H1 (cell line): ENCODE data around the gene NT5C1A. TPM values are rescaled to one million over a fixed set of nuclear protein-coding genes. Genes with fewer than 3 reads are reported as not detected.

ENCODE experiments used
- CTCF ChIA-PET: fragments of 300-600 bp; sonication (Branson Sonifier 250); formaldehyde crosslinking; loops from one replicate; lab custom pipeline; 2021; ENCODE audit not compliant: partially characterized antibody; lab: Charles Lee
- POLR2A ChIA-PET: fragments of 300-600 bp; sonication (Branson Sonifier 250); formaldehyde crosslinking; loops from one replicate; lab custom pipeline; 2021; ENCODE audit warnings: inconsistent platforms; ENCODE audit not compliant: partially characterized antibody; lab: Charles Lee
- DNase-seq, 2 experiments: peaks; one replicate each; pipeline versions ENCODE4 v3.0.0 to v3.0.0-alpha.2; 2010 to 2022; ENCODE audit warnings: low spot score in 2 of 2, low read depth in 1 of 2, mixed read lengths in 1 of 2
- FAIRE-seq: peaks from 2 replicates; lab custom pipeline; 2011; peaks lifted over from hg19 to GRCh38; lab: Jason Lieb, UNC
- H2AFZ ChIP-seq: 2 replicates; pipeline ENCODE4 v1.8.1; 2012; ENCODE audit warnings: low read length, inconsistent platforms
- H2AK5ac ChIP-seq: 2 replicates; pipeline ENCODE4 v1.6.1; 2013; ENCODE audit warnings: low read depth, low read length
- H2BK120ac ChIP-seq: replicated peaks from 2 replicates; pipeline ENCODE3; 2013; ENCODE audit warnings: low read depth, low read length, inconsistent platforms
- H2BK12ac ChIP-seq: 2 replicates; pipeline ENCODE4 v1.6.1; 2013; ENCODE audit warnings: low read depth, low read length
- H2BK15ac ChIP-seq: 2 replicates; pipeline ENCODE4 v1.6.1; 2013; ENCODE audit warnings: low read length
- H2BK20ac ChIP-seq: 2 replicates; pipeline ENCODE4 v1.6.1; 2013; ENCODE audit warnings: low read length
- H2BK5ac ChIP-seq: 2 replicates; pipeline ENCODE4 v1.6.1; 2013; ENCODE audit warnings: low read depth, low read length
- H3K14ac ChIP-seq: 2 replicates; pipeline ENCODE4 v1.6.1; 2013; ENCODE audit warnings: inconsistent platforms; ENCODE audit not compliant: insufficient read length
- H3K18ac ChIP-seq: 2 replicates; pipeline ENCODE4 v1.6.1; 2013; ENCODE audit warnings: low read length; ENCODE audit errors: extremely low read depth
- H3K23ac ChIP-seq: 2 replicates; pipeline ENCODE4 v1.6.1; 2013; ENCODE audit warnings: inconsistent platforms; ENCODE audit not compliant: insufficient read length
- H3K23me2 ChIP-seq: 2 replicates; pipeline ENCODE4 v1.6.1; 2013; ENCODE audit warnings: low read depth, low read length
- H3K27ac ChIP-seq: 2 replicates; pipeline ENCODE4 v1.6.1; 2011; ENCODE audit warnings: low read depth, low read length, inconsistent platforms
- H3K27me3 ChIP-seq, 4 experiments: replicated peaks in 1 of 4; 1 replicate in 1 of 4; 2 replicates in 3 of 4; pipeline versions ENCODE4 v1.6.1 to v1.8.1; 2011 to 2013; ENCODE audit warnings: low read length in 3 of 4, mild to moderate bottlenecking in 3 of 4, inconsistent platforms in 2 of 4, mixed read lengths in 2 of 4, moderate library complexity in 1 of 4; ENCODE audit not compliant: control insufficient read depth in 3 of 4, insufficient read depth in 3 of 4; ENCODE audit errors: extremely low read depth in 1 of 4
- H3K36me3 ChIP-seq, 4 experiments: 2 replicates each; pipeline versions ENCODE4 v1.6.1 to v1.8.1; 2011 to 2013; ENCODE audit warnings: mild to moderate bottlenecking in 4 of 4, low read length in 3 of 4, moderate library complexity in 2 of 4, control low read depth in 1 of 4, inconsistent platforms in 1 of 4; ENCODE audit not compliant: insufficient read depth in 4 of 4, control insufficient read depth in 2 of 4
- H3K4ac ChIP-seq: replicated peaks from 2 replicates; pipeline ENCODE3; 2013; ENCODE audit warnings: low read length, low read depth, mixed read lengths, inconsistent platforms; ENCODE audit not compliant: insufficient read length
- H3K4me1 ChIP-seq, 4 experiments: replicated peaks in 1 of 4; 1 replicate in 1 of 4; 2 replicates in 3 of 4; pipeline versions ENCODE4 v1.6.1 to v1.8.1; 2011 to 2013; ENCODE audit warnings: low read length in 3 of 4, inconsistent platforms in 2 of 4, mixed read lengths in 1 of 4; ENCODE audit not compliant: insufficient read depth in 4 of 4, control insufficient read depth in 3 of 4
- H3K4me2 ChIP-seq, 2 experiments: 2 replicates each; pipeline versions ENCODE4 v1.6.1 to v1.8.1; 2011 to 2013; ENCODE audit warnings: low read depth in 2 of 2, low read length in 2 of 2, control low read depth in 1 of 2, inconsistent platforms in 1 of 2, mild to moderate bottlenecking in 1 of 2; ENCODE audit not compliant: insufficient read depth in 1 of 2
- H3K4me3 ChIP-seq, 4 experiments: fragments of 200-600, 300-600 bp in 1 of 4; sonication (generic), shearing (Covaris generic), sonication (Bioruptor Twin) in 1 of 4; 2 replicates each; pipeline versions ENCODE4 v1.5.1 to v1.8.1; 2011 to 2016; ENCODE audit warnings: low read length in 4 of 4, low read depth in 3 of 4, control low read depth in 2 of 4, inconsistent platforms in 2 of 4, mild to moderate bottlenecking in 2 of 4, mixed read lengths in 1 of 4, moderate library complexity in 1 of 4; ENCODE audit not compliant: insufficient read depth in 2 of 4; ENCODE audit errors: extremely low read depth in 1 of 4
- H3K56ac ChIP-seq: replicated peaks from 2 replicates; pipeline ENCODE3; 2013; ENCODE audit warnings: low read depth, mild to moderate bottlenecking, mixed read lengths, low read length, inconsistent platforms; ENCODE audit not compliant: insufficient read length
- H3K79me1 ChIP-seq: 2 replicates; pipeline ENCODE4 v1.6.1; 2013; ENCODE audit warnings: low read depth, low read length, control low read depth
- H3K79me2 ChIP-seq, 2 experiments: 2 replicates each; pipeline versions ENCODE4 v1.6.1 to v1.8.1; 2012 to 2013; ENCODE audit warnings: low read length in 2 of 2, mild to moderate bottlenecking in 2 of 2, inconsistent platforms in 1 of 2; ENCODE audit not compliant: insufficient read depth in 2 of 2, control insufficient read depth in 1 of 2
- H3K9ac ChIP-seq, 4 experiments: replicated peaks in 1 of 4; 1 replicate in 1 of 4; 2 replicates in 3 of 4; pipeline versions ENCODE4 v1.6.1 to v1.8.1; 2011 to 2013; ENCODE audit warnings: low read depth in 3 of 4, low read length in 3 of 4, control low read depth in 2 of 4, mild to moderate bottlenecking in 2 of 4, moderate library complexity in 2 of 4, inconsistent platforms in 1 of 4; ENCODE audit errors: extremely low read depth in 1 of 4
- H3K9me3 ChIP-seq, 2 experiments: 2 replicates each; pipeline versions ENCODE4 v1.6.1 to v1.8.1; 2012 to 2013; ENCODE audit warnings: mild to moderate bottlenecking in 2 of 2, moderate library complexity in 2 of 2, control low read depth in 1 of 2, inconsistent platforms in 1 of 2, low read depth in 1 of 2, low read length in 1 of 2, mixed read lengths in 1 of 2; ENCODE audit not compliant: insufficient read depth in 2 of 2
- H4K20me1 ChIP-seq, 2 experiments: replicated peaks in 1 of 2; 2 replicates each; pipeline versions ENCODE3 to v1.8.1; 2011 to 2013; ENCODE audit warnings: inconsistent platforms in 2 of 2, low read length in 2 of 2, mild to moderate bottlenecking in 1 of 2; ENCODE audit not compliant: insufficient read depth in 2 of 2, control insufficient read depth in 1 of 2
- H4K5ac ChIP-seq: 2 replicates; pipeline ENCODE4 v1.6.1; 2013; ENCODE audit warnings: low read length, low read depth, mixed read lengths, inconsistent platforms; ENCODE audit not compliant: insufficient read length
- H4K8ac ChIP-seq: 2 replicates; pipeline ENCODE4 v1.8.0; 2013; ENCODE audit warnings: mild to moderate bottlenecking, moderate library complexity, low read length, inconsistent platforms; ENCODE audit not compliant: insufficient read depth; ENCODE audit errors: extremely low read depth
- H4K91ac ChIP-seq: replicated peaks from 2 replicates; pipeline ENCODE3; 2013; ENCODE audit warnings: low read length, mixed read lengths, inconsistent platforms; ENCODE audit not compliant: insufficient read length
- BACH1 ChIP-seq: IDR thresholded peaks from 2 replicates; pipeline ENCODE4 v1.6.1; 2012; ENCODE audit warnings: low read length, improper control_type of control experiment
- CBX5 ChIP-seq: fragments of 300-800, 300-1000 bp; sonication (generic); IDR thresholded peaks from 2 replicates; pipeline ENCODE4 v1.7.1; 2016; ENCODE audit warnings: antibody characterized with exemption, low read length, low read depth
- E2F6 ChIP-seq: IDR thresholded peaks from 2 replicates; pipeline ENCODE4 v1.6.1; 2012; ENCODE audit warnings: inconsistent platforms
- EZH2 ChIP-seq: fragments of 200-600 bp; sonication (generic); IDR thresholded peaks from 2 replicates; pipeline ENCODE4 v1.7.1; 2012; ENCODE audit warnings: low read depth, mild to moderate bottlenecking, moderate library complexity, low read length, inconsistent platforms; ENCODE audit not compliant: severe bottlenecking
- GABPA ChIP-seq: IDR thresholded peaks from 2 replicates; pipeline ENCODE4 v1.6.1; 2011; ENCODE audit warnings: mild to moderate bottlenecking, low read length, moderate library complexity, borderline replicate concordance; ENCODE audit not compliant: insufficient read depth
- HDAC6 ChIP-seq: IDR thresholded peaks from one replicate; pipeline ENCODE4 v1.7.1; 2012; ENCODE audit warnings: low read depth, mild to moderate bottlenecking, inconsistent platforms, low read length, moderate library complexity
- MAX ChIP-seq: IDR thresholded peaks from 2 replicates; pipeline ENCODE4 v1.6.1; 2012; ENCODE audit warnings: inconsistent platforms
- NRF1 ChIP-seq: IDR thresholded peaks from 2 replicates; pipeline ENCODE4 v1.6.1; 2011; ENCODE audit warnings: mild to moderate bottlenecking, low read depth, low read length, improper control_type of control experiment
- POLR2AphosphoS5 ChIP-seq: IDR thresholded peaks from 2 replicates; pipeline ENCODE4 v1.6.1; 2011; ENCODE audit warnings: low read depth, low read length
- RAD21 ChIP-seq, 2 experiments: IDR thresholded peaks in 1 of 2; conservative IDR thresholded peaks in 1 of 2; 2 replicates each; pipeline ENCODE4 v1.6.1; 2011; ENCODE audit warnings: low read depth in 2 of 2, low read length in 2 of 2, improper control_type of control experiment in 1 of 2, inconsistent platforms in 1 of 2, mild to moderate bottlenecking in 1 of 2, moderate library complexity in 1 of 2
- TAF1 ChIP-seq: IDR thresholded peaks from 2 replicates; pipeline ENCODE4 v1.6.1; 2011; ENCODE audit warnings: mild to moderate bottlenecking, low read depth, low read length
- TEAD4 ChIP-seq: IDR thresholded peaks from 2 replicates; pipeline ENCODE4 v1.6.1; 2012; ENCODE audit warnings: low read depth, low read length, inconsistent platforms, mixed read lengths
- ZNF274 ChIP-seq: IDR thresholded peaks from 2 replicates; pipeline ENCODE4 v1.7.0; 2012; ENCODE audit warnings: low read length, borderline replicate concordance; ENCODE audit errors: extremely low read depth
- WGBS, 2 experiments: shearing (Covaris generic) in 1 of 2; methylation state at CpG; one replicate each; pipeline versions ENCODE4 v1.1.6 to v1.1.7; 2013 to 2015; ENCODE audit warnings: low lambda C conversion rate in 2 of 2, mixed read lengths in 2 of 2, inconsistent platforms in 1 of 2, low coverage in 1 of 2, missing lambda C conversion rate in 1 of 2; ENCODE audit not compliant: insufficient replicate concordance in 2 of 2, insufficient coverage in 1 of 2, insufficient read length in 1 of 2; ENCODE audit errors: extremely low coverage in 1 of 2, missing lambda C conversion rate in 1 of 2; 5-methylcytosine and 5-hydroxymethylcytosine counted together
- polyA plus RNA-seq, 7 experiments: library from polyadenylated mRNA; depleted of rRNA in 3 of 7; stranded (reverse) in 5 of 7; unstranded in 2 of 7; fragments of >200 nt in 5 of 7; fragments of 200-250 nt in 2 of 7; gene quantifications; 1 replicate in 5 of 7; 2 replicates in 1 of 7; 4 replicates in 1 of 7; pipeline versions ENCODE4 v1.2.1 to v1.2.3, GENCODE V29; 2011 to 2013; ENCODE audit warnings: missing spikeins in 2 of 7, mixed read lengths in 2 of 7
- total RNA-seq: library from RNA; stranded (reverse); fragmentation: NEBNext Ultra II Directional; extraction: Animal tissue kit (Norgen Biotek cat#: 25700); gene quantifications from 2 replicates; pipeline ENCODE4 v1.2.1, GENCODE V29; 2021

The NT5C1A gene
- total and polyA plus RNA-seq, 2 of the 8 experiments (the other 6 are each of a cell fraction or from before 2014, with no cell fraction given) = not detected

GRCh38 chr1:39659110-39659509 is 12.8 kb downstream of the NT5C1A start:
- H3K79me2 ChIP-seq = no peaks in the 10 kb centered on the region
- no peak overlapping the region for H3K18ac ChIP-seq
- no peaks in the 10 kb centered on the region for H3K4me1 ChIP-seq
- H3K14ac ChIP-seq = no peak overlapping the region
- H3K4ac ChIP-seq = no peak overlapping the region
- H3K9me3 ChIP-seq = no peaks in the 10 kb centered on the region
- H3K4me2 ChIP-seq = no peak overlapping the region
- POLR2A ChIA-PET = interaction anchor here (1.3 to 2.8 kb wide), 3 partner anchors 12 to 85 kb away, joined by 3 to 11 read pairs (median 5); no protein-coding TSS in a partner anchor
- peaks cover 0 to 44% (median 19%) of the 10 kb centered on the region in 4 experiments; a peak in 4 of 7 replicates for H3K27me3 ChIP-seq
- no peak overlapping the region for H2BK15ac ChIP-seq
- H3K79me1 ChIP-seq = no peaks in the 10 kb centered on the region
- CTCF ChIA-PET = interaction anchor here (0.7 to 17.8 kb wide), 29 partner anchors 11 to 187 kb away, joined by 3 to 469 read pairs (median 8); partner anchors contain the start of genes HEYL, HPCAL4 and NT5C1A
- no peaks in the 10 kb centered on the region for H3K23me2 ChIP-seq
- no peak overlapping the region for H2BK12ac ChIP-seq
- H4K20me1 ChIP-seq = peaks cover 0 to 2% of the 10 kb centered on the region in 2 experiments
- FAIRE-seq (no peak), DNase-seq (no peak)
- whole genome bisulfite sequencing, 2 experiments = 84% methylated on average over 12 of the region's 12 CpGs; no CpG with 5 or more reads in 1 of the 2 experiments
- H2AFZ ChIP-seq = no peak overlapping the region
- H4K5ac ChIP-seq = no peak overlapping the region
- no peak overlapping the region for H2BK20ac ChIP-seq
- no peak overlapping the region for H3K4me3 ChIP-seq
- no peak overlapping the region for H3K23ac ChIP-seq
- no peak overlapping the region for H3K9ac ChIP-seq
- no peak overlapping the region for H4K8ac ChIP-seq
- H2AK5ac ChIP-seq = no peak overlapping the region
- H3K27ac ChIP-seq = no peak overlapping the region
- no peaks in the 10 kb centered on the region for H3K36me3 ChIP-seq
- no peak overlapping the region for H4K91ac ChIP-seq
- no peak overlapping the region for H2BK120ac ChIP-seq
- H3K56ac ChIP-seq = no peak overlapping the region
- no peak overlapping the region for H2BK5ac ChIP-seq
- no peak for TF ChIP-seq POLR2AphosphoS5
- no peak for TF ChIP-seq EZH2
- TF ChIP-seq RAD21 (IDR thresholded peaks at IDR 0.05 in 1 of 2, conservative IDR thresholded peaks at IDR 0.05 in 1 of 2; ENCODE audit: low read depth in 2 of 2, low read length in 2 of 2) = no peak
- TF ChIP-seq E2F6 = no peak
- TF ChIP-seq NRF1 = no peak
- TF ChIP-seq MAX = no peak
- TF ChIP-seq TAF1 = no peak
- TF ChIP-seq TEAD4 = no peak
- TF ChIP-seq CBX5 = no peak
- TF ChIP-seq HDAC6 = no peak
- TF ChIP-seq BACH1 = no peak
- no peak for TF ChIP-seq GABPA
- TF ChIP-seq ZNF274 = no peak
